ENCODE measurements around the gene SPTB. TPM values are rescaled to one million over a fixed set of nuclear protein-coding genes. Genes with fewer than 3 reads are reported as not detected.

SPTB gene
- total and polyA plus RNA-seq, 9 of the 15 experiments (the other 6 are each of a cell fraction or from before 2014, with no cell fraction given) = 0.21 to 45.9 (median 11.7) TPM

- TF ChIP-seq, protein P1, sequence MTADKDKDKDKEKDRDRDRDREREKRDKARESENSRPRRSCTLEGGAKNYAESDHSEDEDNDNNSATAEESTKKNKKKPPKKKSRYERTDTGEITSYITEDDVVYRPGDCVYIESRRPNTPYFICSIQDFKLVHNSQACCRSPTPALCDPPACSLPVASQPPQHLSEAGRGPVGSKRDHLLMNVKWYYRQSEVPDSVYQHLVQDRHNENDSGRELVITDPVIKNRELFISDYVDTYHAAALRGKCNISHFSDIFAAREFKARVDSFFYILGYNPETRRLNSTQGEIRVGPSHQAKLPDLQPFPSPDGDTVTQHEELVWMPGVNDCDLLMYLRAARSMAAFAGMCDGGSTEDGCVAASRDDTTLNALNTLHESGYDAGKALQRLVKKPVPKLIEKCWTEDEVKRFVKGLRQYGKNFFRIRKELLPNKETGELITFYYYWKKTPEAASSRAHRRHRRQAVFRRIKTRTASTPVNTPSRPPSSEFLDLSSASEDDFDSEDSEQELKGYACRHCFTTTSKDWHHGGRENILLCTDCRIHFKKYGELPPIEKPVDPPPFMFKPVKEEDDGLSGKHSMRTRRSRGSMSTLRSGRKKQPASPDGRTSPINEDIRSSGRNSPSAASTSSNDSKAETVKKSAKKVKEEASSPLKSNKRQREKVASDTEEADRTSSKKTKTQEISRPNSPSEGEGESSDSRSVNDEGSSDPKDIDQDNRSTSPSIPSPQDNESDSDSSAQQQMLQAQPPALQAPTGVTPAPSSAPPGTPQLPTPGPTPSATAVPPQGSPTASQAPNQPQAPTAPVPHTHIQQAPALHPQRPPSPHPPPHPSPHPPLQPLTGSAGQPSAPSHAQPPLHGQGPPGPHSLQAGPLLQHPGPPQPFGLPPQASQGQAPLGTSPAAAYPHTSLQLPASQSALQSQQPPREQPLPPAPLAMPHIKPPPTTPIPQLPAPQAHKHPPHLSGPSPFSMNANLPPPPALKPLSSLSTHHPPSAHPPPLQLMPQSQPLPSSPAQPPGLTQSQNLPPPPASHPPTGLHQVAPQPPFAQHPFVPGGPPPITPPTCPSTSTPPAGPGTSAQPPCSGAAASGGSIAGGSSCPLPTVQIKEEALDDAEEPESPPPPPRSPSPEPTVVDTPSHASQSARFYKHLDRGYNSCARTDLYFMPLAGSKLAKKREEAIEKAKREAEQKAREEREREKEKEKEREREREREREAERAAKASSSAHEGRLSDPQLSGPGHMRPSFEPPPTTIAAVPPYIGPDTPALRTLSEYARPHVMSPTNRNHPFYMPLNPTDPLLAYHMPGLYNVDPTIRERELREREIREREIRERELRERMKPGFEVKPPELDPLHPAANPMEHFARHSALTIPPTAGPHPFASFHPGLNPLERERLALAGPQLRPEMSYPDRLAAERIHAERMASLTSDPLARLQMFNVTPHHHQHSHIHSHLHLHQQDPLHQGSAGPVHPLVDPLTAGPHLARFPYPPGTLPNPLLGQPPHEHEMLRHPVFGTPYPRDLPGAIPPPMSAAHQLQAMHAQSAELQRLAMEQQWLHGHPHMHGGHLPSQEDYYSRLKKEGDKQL (CRISPR knock-in tag; IDR thresholded peaks at IDR 0.05; ENCODE audit: borderline replicate concordance) = no peak
- TF ChIP-seq TCF7L2 (IDR thresholded peaks at IDR 0.05; ENCODE audit: low read depth, low read length) (no peak), ZNF717 (CRISPR knock-in tag; IDR thresholded peaks at IDR 0.05) (no peak), MAZ (CRISPR knock-in tag; conservative IDR thresholded peaks at IDR 0.05 in 1 of 2, IDR thresholded peaks at IDR 0.05 in 1 of 2) (peak in 1 of 2 experiments; percentile 12; a peak in 1 of 4 replicates), SMARCC2 (IDR thresholded peaks at IDR 0.05; ENCODE audit: low read depth) (0 out of 2 replicates have a peak, but pooled peaks have one; percentile 57), ZNF584 (CRISPR knock-in tag; IDR thresholded peaks at IDR 0.05; ENCODE audit: low read depth) (no peak), ZNF354B (CRISPR knock-in tag; IDR thresholded peaks at IDR 0.05) (no peak), KAT7 (CRISPR knock-in tag; IDR thresholded peaks at IDR 0.05; ENCODE audit: borderline replicate concordance) (no peak), CC2D1A (IDR thresholded peaks at IDR 0.05) (no peak), PTTG1 (tag; IDR thresholded peaks at IDR 0.05; ENCODE audit: low read depth) (no peak), ZNF232 (CRISPR knock-in tag; IDR thresholded peaks at IDR 0.05) (no peak), ZNF282 (CRISPR knock-in tag; IDR thresholded peaks at IDR 0.05) (no peak), SIN3B (IDR thresholded peaks at IDR 0.05; ENCODE audit: low read depth) (no peak), HDAC3 (IDR thresholded peaks at IDR 0.05; ENCODE audit: borderline replicate concordance, partially characterized antibody) (peak; percentile 40), HNRNPLL (IDR thresholded peaks at IDR 0.05; ENCODE audit: low read depth, low read length, poor library complexity, severe bottlenecking) (no peak)
- TF ChIP-seq, protein P2, sequence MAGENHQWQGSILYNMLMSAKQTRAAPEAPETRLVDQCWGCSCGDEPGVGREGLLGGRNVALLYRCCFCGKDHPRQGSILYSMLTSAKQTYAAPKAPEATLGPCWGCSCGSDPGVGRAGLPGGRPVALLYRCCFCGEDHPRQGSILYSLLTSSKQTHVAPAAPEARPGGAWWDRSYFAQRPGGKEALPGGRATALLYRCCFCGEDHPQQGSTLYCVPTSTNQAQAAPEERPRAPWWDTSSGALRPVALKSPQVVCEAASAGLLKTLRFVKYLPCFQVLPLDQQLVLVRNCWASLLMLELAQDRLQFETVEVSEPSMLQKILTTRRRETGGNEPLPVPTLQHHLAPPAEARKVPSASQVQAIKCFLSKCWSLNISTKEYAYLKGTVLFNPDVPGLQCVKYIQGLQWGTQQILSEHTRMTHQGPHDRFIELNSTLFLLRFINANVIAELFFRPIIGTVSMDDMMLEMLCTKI (IDR thresholded peaks at IDR 0.05; ENCODE audit: partially characterized antibody) = no peak
- TF ChIP-seq, protein P3, sequence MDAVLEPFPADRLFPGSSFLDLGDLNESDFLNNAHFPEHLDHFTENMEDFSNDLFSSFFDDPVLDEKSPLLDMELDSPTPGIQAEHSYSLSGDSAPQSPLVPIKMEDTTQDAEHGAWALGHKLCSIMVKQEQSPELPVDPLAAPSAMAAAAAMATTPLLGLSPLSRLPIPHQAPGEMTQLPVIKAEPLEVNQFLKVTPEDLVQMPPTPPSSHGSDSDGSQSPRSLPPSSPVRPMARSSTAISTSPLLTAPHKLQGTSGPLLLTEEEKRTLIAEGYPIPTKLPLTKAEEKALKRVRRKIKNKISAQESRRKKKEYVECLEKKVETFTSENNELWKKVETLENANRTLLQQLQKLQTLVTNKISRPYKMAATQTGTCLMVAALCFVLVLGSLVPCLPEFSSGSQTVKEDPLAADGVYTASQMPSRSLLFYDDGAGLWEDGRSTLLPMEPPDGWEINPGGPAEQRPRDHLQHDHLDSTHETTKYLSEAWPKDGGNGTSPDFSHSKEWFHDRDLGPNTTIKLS (IDR thresholded peaks at IDR 0.05; ENCODE audit: borderline replicate concordance, low read depth) = no peak
These were observed 37.6 kb downstream of the SPTB start (continued) for GRCh38 chr14:64841772-64842750.

Data from K562 (cell line).